Osteoblast (primary cell): ENCODE data around the gene TOP3B. TPM values are rescaled to one million over a fixed set of nuclear protein-coding genes. Genes with fewer than 3 reads are reported as not detected.

Experiments used
- DNase-seq: peaks from one replicate; pipeline ENCODE4 v3.0.0; 2011; ENCODE audit warnings: low spot score, mixed read lengths; ENCODE audit not compliant: insufficient read length; ENCODE audit errors: missing footprints
- H2AFZ ChIP-seq: 2 replicates; pipeline ENCODE4 v1.6.0; 2011; ENCODE audit warnings: mild to moderate bottlenecking, low read length
- H3K27ac ChIP-seq: 2 replicates; pipeline ENCODE4 v1.5.1; 2011; ENCODE audit warnings: mild to moderate bottlenecking, low read depth, low read length, moderate library complexity
- H3K27me3 ChIP-seq: 2 replicates; pipeline ENCODE4 v1.6.0; 2012; ENCODE audit warnings: mild to moderate bottlenecking, control low read depth, inconsistent platforms, low read length, moderate library complexity; ENCODE audit not compliant: insufficient read depth
- H3K36me3 ChIP-seq: 2 replicates; pipeline ENCODE4 v1.5.1; 2011; ENCODE audit warnings: mild to moderate bottlenecking, low read length, control low read depth, moderate library complexity; ENCODE audit not compliant: insufficient read depth
- H3K4me1 ChIP-seq: 2 replicates; pipeline ENCODE4 v1.5.1; 2011; ENCODE audit warnings: mild to moderate bottlenecking, low read length, control low read depth, moderate library complexity; ENCODE audit not compliant: insufficient read depth
- H3K4me2 ChIP-seq: 2 replicates; pipeline ENCODE4 v1.6.0; 2011; ENCODE audit warnings: mild to moderate bottlenecking, low read length; ENCODE audit not compliant: insufficient read depth
- H3K4me3 ChIP-seq: fragments of 200-600 bp; sonication (generic); 3 replicates; pipeline ENCODE4 v1.5.1; 2012; ENCODE audit warnings: mild to moderate bottlenecking, low read length, inconsistent platforms; ENCODE audit not compliant: insufficient read depth
- H3K79me2 ChIP-seq: 2 replicates; pipeline ENCODE4 v1.6.0; 2012; ENCODE audit warnings: mild to moderate bottlenecking, low read length, control low read depth, inconsistent platforms; ENCODE audit not compliant: insufficient read depth
- H3K9me3 ChIP-seq: 2 replicates; pipeline ENCODE4 v1.5.1; 2011; ENCODE audit warnings: low read depth, low read length, control low read depth
- H4K20me1 ChIP-seq: 2 replicates; pipeline ENCODE4 v1.6.0; 2012; ENCODE audit warnings: mild to moderate bottlenecking, low read length, control low read depth; ENCODE audit not compliant: insufficient read depth
- CTCF ChIP-seq: IDR thresholded peaks from 2 replicates; pipeline ENCODE4 v1.5.1; 2011; ENCODE audit warnings: mild to moderate bottlenecking, low read depth, low read length, moderate library complexity; ENCODE audit errors: extremely low read depth
- total RNA-seq: library from RNA; depleted of rRNA; stranded (reverse); fragments of >200 nt; gene quantifications from 2 replicates; pipeline ENCODE4 v1.2.3, GENCODE V29; 2012

Gene TOP3B
- total RNA-seq, 1 donor = 27.9 TPM

- no peak for TF ChIP-seq CTCF
Observed at GRCh38 chr22:21918466-21919185, 64.0 kb downstream of the TOP3B start.

GRCh38 chr22:21917959-21918261 is 64.7 kb downstream of the TOP3B start:
- DNase-seq = peak; percentile 57
- no peak overlapping the region for H3K27ac ChIP-seq

More at GRCh38 chr22:21918466-21919185, 64.0 kb downstream of the TOP3B start:
- no peak overlapping the region for H3K27ac ChIP-seq
- H3K4me1 ChIP-seq = no peaks in the 10 kb centered on the region
- no peaks in the 10 kb centered on the region for H3K79me2 ChIP-seq
- no peak overlapping the region for H3K4me2 ChIP-seq
- no peak overlapping the region for H3K4me3 ChIP-seq
- H3K27me3 ChIP-seq = no peaks in the 10 kb centered on the region
- H2AFZ ChIP-seq = no peak overlapping the region
- peaks cover 4% of the 10 kb centered on the region for H4K20me1 ChIP-seq
- no peaks in the 10 kb centered on the region for H3K9me3 ChIP-seq
- DNase-seq = peak; percentile 58
- peaks cover 7% of the 10 kb centered on the region for H3K36me3 ChIP-seq

GRCh38 chr22:21917181-21917958 is 65.2 kb downstream of the TOP3B start:
- DNase-seq = peak; percentile 81
- H3K36me3 ChIP-seq = peaks cover 7% of the 10 kb centered on the region
- peaks cover 4% of the 10 kb centered on the region for H4K20me1 ChIP-seq
- no peaks in the 10 kb centered on the region for H3K27me3 ChIP-seq
- no peaks in the 10 kb centered on the region for H3K79me2 ChIP-seq
- no peaks in the 10 kb centered on the region for H3K4me1 ChIP-seq
- H3K4me3 ChIP-seq = no peak overlapping the region
- TF ChIP-seq CTCF = no peak
- no peak overlapping the region for H3K27ac ChIP-seq
- H2AFZ ChIP-seq = no peak overlapping the region
- no peaks in the 10 kb centered on the region for H3K9me3 ChIP-seq
- peak overlapping the region; percentile 32 for H3K4me2 ChIP-seq

More at GRCh38 chr22:21917959-21918261, 64.7 kb downstream of the TOP3B start:
- no peak for TF ChIP-seq CTCF
- H4K20me1 ChIP-seq = peaks cover 4% of the 10 kb centered on the region
- peaks cover 7% of the 10 kb centered on the region for H3K36me3 ChIP-seq
- no peak overlapping the region for H2AFZ ChIP-seq
- no peaks in the 10 kb centered on the region for H3K79me2 ChIP-seq
- H3K27me3 ChIP-seq = no peaks in the 10 kb centered on the region
- H3K4me1 ChIP-seq = no peaks in the 10 kb centered on the region
- no peak overlapping the region for H3K4me3 ChIP-seq
- H3K9me3 ChIP-seq = no peaks in the 10 kb centered on the region
- H3K4me2 ChIP-seq = no peak overlapping the region

GRCh38 chr22:21916309-21916918 is 66.2 kb downstream of the TOP3B start:
- Histone ChIP-seq H3K36me3 (peaks cover 7% of the 10 kb centered on the region), H3K4me2 (no peak overlapping the region), H3K27ac (no peak overlapping the region), H4K20me1 (peaks cover 4% of the 10 kb centered on the region), H3K27me3 (no peaks in the 10 kb centered on the region), H3K4me1 (no peaks in the 10 kb centered on the region), H2AFZ (no peak overlapping the region), H3K9me3 (no peaks in the 10 kb centered on the region), H3K4me3 (no peak overlapping the region), H3K79me2 (no peaks in the 10 kb centered on the region)
- TF ChIP-seq CTCF = no peak
- DNase-seq = peak; percentile 39
